ENCODE data around the gene ALDH3A1.

The ALDH3A1 gene

DNA sequence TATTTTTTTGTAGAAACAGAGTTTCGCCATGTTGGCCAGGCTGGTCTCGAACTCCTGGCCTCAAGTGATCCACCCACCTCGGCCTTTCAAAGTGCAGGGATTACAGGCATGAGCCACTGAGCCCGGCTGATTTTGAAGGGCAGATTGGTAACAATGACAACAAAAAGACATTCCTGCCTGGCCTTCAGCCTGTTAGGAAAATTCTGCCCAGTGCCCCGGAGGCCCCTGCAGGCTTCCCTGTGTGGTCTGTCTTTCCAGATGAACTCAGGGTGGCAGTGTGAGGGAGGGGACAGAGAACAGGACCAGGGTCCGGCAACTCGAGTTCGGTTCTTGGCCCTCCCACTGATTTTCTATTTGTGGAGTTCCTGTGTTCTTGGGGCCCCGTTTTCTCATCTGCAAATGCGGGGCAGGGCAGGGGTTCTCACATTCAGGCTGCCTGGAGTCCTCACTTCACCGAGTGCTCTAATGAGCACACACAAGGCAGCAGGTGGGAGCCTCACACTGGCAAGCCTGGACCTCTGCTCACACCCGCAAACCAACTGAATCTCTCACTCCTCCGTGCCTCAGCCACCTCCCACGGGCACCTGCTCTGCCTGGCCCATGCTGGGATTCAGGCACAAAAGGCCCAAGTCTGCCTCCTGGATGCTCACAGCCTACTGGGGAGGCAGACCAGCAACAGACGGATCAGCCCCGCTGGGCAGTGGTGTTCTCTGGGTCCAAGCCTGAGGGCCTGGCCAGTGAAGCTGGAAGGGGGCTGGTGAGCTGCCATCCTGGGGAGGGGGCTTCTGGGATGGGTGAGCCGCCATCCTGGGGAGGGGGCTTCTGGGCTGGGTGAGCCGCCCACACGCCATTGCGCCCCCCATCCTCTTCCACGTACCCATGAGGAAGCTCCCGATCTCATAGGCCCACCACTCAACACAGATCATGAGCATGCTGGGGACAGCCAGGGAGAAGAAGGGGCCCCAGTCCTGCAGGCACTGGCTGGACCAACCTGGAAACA is 42.0 kb downstream of the ALDH3A1 start:
- no peaks in the 10 kb centered on the region for H3K36me3 ChIP-seq (ENCODE audit: control insufficient read depth, insufficient read depth, low read length)
- no peaks in the 10 kb centered on the region for H3K27me3 ChIP-seq (ENCODE audit: control insufficient read depth, insufficient read depth, low read length)
- H3K27ac ChIP-seq (ENCODE audit: low read depth, low read length) = no peak overlapping the region
- H3K4me1 ChIP-seq (ENCODE audit: control insufficient read depth, insufficient read depth, low read length) = peaks cover 33% of the 10 kb centered on the region
- H3K4me3 ChIP-seq (ENCODE audit: low read depth, low read length) = no peak overlapping the region
- no peak overlapping the region for H3K9ac ChIP-seq (ENCODE audit: low read length)
- no peaks in the 10 kb centered on the region for H3K9me3 ChIP-seq (ENCODE audit: control insufficient read depth, insufficient read depth, low read depth, low read length)

- Histone ChIP-seq H3K4me3 (ENCODE audit: low read depth, low read length) (no peak overlapping the region), H3K9ac (ENCODE audit: low read length) (no peak overlapping the region), H3K27ac (ENCODE audit: low read depth, low read length) (no peak overlapping the region), H3K27me3 (ENCODE audit: control insufficient read depth, insufficient read depth, low read length) (no peaks in the 10 kb centered on the region), H3K9me3 (ENCODE audit: control insufficient read depth, insufficient read depth, low read depth, low read length) (no peaks in the 10 kb centered on the region), H3K36me3 (ENCODE audit: control insufficient read depth, insufficient read depth, low read length) (no peaks in the 10 kb centered on the region), H3K4me1 (ENCODE audit: control insufficient read depth, insufficient read depth, low read length) (peaks cover 33% of the 10 kb centered on the region)
These were observed 42.9 kb downstream of the ALDH3A1 start for GRCh38 chr17:19705201-19705600.

GRCh38 chr17:19703828-19704613 is 44.1 kb downstream of the ALDH3A1 start:
- Histone ChIP-seq H3K27ac (ENCODE audit: low read depth, low read length) (no peak overlapping the region), H3K4me3 (ENCODE audit: low read depth, low read length) (no peak overlapping the region), H3K9me3 (ENCODE audit: control insufficient read depth, insufficient read depth, low read depth, low read length) (no peaks in the 10 kb centered on the region), H3K36me3 (ENCODE audit: control insufficient read depth, insufficient read depth, low read length) (no peaks in the 10 kb centered on the region), H3K27me3 (ENCODE audit: control insufficient read depth, insufficient read depth, low read length) (no peaks in the 10 kb centered on the region), H3K4me1 (ENCODE audit: control insufficient read depth, insufficient read depth, low read length) (peaks cover 33% of the 10 kb centered on the region), H3K9ac (ENCODE audit: low read length) (no peak overlapping the region)

GRCh38 chr17:19703106-19703827 is 44.8 kb downstream of the ALDH3A1 start:
- Histone ChIP-seq H3K4me3 (ENCODE audit: low read depth, low read length) (no peak overlapping the region), H3K27ac (ENCODE audit: low read depth, low read length) (no peak overlapping the region), H3K9ac (ENCODE audit: low read length) (no peak overlapping the region)

GRCh38 chr17:19702217-19702641 is 45.9 kb downstream of the ALDH3A1 start:
- Histone ChIP-seq H3K9me3 (ENCODE audit: control insufficient read depth, insufficient read depth, low read depth, low read length) (no peaks in the 10 kb centered on the region), H3K27ac (ENCODE audit: low read depth, low read length) (no peak overlapping the region), H3K4me3 (ENCODE audit: low read depth, low read length) (no peak overlapping the region), H3K9ac (ENCODE audit: low read length) (no peak overlapping the region), H3K36me3 (ENCODE audit: control insufficient read depth, insufficient read depth, low read length) (no peaks in the 10 kb centered on the region), H3K27me3 (ENCODE audit: control insufficient read depth, insufficient read depth, low read length) (no peaks in the 10 kb centered on the region), H3K4me1 (ENCODE audit: control insufficient read depth, insufficient read depth, low read length) (peaks cover 33% of the 10 kb centered on the region)

More at GRCh38 chr17:19703106-19703827, 44.8 kb downstream of the ALDH3A1 start:
- peaks cover 33% of the 10 kb centered on the region for H3K4me1 ChIP-seq (ENCODE audit: control insufficient read depth, insufficient read depth, low read length)
- no peaks in the 10 kb centered on the region for H3K36me3 ChIP-seq (ENCODE audit: control insufficient read depth, insufficient read depth, low read length)
- no peaks in the 10 kb centered on the region for H3K27me3 ChIP-seq (ENCODE audit: control insufficient read depth, insufficient read depth, low read length)
- H3K9me3 ChIP-seq (ENCODE audit: control insufficient read depth, insufficient read depth, low read depth, low read length) = no peaks in the 10 kb centered on the region
